NCI-H446 treated with DMSO at 0.1 percent for 48 hours (cell line): ENCODE measurements around the gene ZNF526.
"Not testable (repeated sequence)": the region's sequence is repeated elsewhere in the genome, so short reads cannot be mapped to it uniquely, and the experiment has no call there.

Experiments used
- DNase-seq: peaks from one replicate; lab custom pipeline; 2025; lab: John Stamatoyannopoulos, UW

ZNF526 gene

DNA sequence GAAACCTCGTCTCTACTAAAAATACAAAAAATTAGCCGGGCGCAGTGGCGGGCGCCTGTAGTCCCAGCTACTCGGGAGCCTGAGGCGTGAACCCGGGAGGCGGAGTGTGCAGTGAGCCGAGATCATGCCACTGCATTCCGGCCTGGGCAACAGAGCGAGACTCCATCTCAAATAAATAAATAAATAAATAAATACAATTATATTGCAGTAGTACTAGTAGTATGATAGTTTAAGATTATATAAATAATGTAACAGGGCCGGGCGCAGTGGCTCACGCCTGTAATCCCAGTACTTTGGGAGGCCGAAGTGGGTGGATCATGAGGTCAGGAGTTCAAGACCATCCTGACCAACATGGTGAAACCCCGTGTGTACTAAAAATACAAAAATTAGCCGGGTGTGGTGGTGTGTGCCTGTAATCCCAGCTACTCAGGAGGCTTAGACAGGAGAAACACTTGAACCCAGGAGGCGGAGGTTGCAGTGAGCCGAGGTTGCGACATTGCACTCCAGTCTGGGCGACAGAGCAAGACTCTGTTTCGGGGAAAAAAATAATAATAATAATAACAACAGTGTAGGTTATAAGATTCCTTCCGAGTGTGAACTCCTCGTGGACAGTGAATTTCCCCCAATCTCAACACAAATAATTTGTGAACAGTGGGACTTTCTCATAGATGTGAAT lies 47.0 kb downstream of the ZNF526 start:
- DNase-seq = not testable (repeated sequence)

GRCh38 chr19:42267644-42268141 lies 47.6 kb downstream of the ZNF526 start:
- no peak for DNase-seq

DNA sequence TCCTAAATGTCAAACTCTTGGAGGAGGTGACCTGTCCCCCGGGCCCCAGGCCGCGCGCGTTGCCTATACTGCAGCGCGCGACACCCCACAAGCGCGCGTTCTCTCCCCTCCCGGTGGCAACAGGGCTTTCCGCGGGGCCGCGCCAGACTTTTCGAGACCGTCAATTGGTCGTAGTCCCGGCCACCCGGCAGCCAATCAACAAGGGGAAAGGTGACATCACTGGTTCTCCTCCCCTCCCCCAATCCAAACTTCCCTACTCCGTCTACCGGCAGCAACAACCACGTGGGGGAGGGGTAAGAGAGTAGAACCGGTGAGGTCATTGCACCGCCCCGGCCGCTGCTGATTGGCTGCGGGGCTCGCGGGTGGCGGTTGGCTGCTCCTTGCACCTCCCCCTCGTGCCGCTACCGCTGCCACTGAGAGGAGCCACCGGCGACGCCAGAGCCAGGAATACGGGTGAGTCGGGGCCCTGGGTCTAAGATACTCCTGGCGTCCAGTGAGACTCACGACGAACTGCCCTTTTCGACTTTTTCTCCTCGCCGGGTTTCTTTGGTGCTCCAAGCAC lies 48.1 kb downstream of the ZNF526 start:
- peak; percentile 100 for DNase-seq

- DNase-seq = peak; percentile 100
Measured at GRCh38 chr19:42268704-42269477, 48.8 kb downstream of the ZNF526 start, which contains the start of gene CIC. Gene CIC (plus strand): TSS chr19:42269252. CDS start chr19:42271784, 2,532 bp downstream.

DNA sequence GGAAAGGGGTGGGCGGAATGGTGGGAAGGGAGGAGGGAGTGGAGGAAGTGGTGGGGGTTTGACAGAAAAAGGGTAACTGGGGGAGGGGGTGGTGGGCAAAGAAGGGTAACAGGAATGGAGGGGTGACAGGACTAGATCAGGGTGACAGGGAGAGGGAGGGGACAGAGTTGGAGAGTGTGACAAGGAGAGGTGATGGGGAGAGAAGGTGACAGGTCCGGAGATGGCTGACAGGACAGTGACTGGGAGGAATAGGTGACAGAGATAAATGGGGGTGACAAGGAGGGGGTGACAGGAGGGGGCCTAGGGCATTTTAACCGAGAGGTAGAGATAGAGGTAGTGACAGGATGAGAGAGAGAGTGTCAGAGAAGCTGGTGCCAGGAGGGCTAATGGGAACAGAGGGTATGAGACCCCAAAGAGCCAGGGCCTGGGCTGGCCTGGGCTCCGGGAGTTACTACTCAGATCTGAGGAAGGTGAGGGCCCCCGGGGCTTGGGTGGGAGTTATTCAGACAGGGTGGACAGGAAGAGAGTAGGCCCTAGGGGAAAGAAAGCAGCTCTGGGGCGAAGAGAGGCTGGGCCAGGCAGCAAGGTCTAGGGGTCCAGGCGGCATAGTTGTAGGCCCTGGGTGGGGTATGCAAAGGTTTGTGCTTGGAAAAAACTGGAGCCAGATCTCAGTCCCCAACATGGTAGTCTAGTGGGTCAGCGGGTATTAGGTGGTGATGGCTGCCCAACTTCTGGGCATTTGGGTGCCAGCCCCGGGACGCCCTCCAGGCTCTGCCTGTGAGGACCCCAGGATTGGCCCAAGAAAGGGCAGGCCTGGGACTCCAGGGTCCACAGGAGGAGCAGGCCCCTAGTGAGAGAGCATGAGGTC lies 49.6 kb downstream of the ZNF526 start:
- no peak for DNase-seq

GRCh38 chr19:42270346-42271044 lies 50.4 kb downstream of the ZNF526 start:
- no peak for DNase-seq

GRCh38 chr19:42271045-42271419 lies 50.9 kb downstream of the ZNF526 start:
- no peak for DNase-seq

DNA sequence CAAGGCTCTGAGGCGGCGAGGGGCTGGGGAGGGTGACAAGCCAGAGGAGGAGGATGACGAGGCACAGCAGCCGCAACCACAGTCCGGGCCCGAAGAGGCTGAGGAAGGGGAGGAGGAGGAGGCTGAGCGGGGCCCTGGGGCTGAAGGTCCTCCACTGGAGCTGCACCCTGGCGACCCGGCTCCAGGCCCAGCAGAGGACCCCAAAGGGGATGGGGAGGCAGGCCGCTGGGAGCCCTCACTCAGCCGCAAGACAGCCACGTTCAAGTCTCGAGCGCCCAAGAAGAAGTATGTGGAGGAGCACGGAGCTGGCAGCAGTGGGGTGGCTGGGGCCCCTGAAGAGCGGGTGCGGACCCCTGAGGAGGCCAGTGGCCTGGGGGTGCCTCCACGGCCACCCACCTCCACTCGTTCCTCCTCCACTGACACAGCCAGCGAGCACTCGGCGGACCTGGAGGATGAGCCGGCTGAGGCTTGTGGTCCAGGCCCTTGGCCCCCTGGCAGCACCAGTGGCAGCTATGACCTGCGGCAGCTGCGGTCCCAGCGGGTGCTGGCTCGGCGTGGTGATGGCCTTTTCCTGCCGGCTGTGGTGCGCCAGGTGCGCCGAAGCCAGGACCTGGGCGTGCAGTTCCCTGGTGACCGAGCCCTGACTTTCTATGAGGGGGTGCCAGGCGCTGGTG lies 51.9 kb downstream of the ZNF526 start:
- no peak for DNase-seq

- DNase-seq = no peak
Measured at GRCh38 chr19:42272535-42272897, 52.4 kb downstream of the ZNF526 start.

DNA sequence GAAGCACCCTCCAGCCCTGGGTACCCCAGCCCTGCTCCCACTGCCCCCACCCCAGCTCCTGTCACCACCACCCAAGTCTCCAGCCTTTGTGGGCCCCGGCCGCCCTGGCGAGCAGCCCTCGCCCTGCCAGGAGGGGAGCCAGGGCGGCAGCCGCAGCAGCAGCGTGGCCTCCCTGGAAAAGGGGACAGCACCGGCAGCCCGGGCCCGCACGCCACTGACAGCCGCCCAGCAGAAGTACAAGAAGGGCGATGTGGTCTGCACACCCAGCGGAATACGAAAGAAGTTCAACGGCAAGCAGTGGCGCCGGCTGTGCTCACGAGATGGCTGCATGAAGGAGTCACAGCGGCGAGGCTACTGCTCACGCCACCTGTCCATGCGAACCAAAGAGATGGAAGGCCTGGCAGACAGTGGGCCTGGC lies 52.9 kb downstream of the ZNF526 start:
- DNase-seq = no peak

GRCh38 chr19:42273407-42274064 lies 53.4 kb downstream of the ZNF526 start:
- no peak for DNase-seq

DNA sequence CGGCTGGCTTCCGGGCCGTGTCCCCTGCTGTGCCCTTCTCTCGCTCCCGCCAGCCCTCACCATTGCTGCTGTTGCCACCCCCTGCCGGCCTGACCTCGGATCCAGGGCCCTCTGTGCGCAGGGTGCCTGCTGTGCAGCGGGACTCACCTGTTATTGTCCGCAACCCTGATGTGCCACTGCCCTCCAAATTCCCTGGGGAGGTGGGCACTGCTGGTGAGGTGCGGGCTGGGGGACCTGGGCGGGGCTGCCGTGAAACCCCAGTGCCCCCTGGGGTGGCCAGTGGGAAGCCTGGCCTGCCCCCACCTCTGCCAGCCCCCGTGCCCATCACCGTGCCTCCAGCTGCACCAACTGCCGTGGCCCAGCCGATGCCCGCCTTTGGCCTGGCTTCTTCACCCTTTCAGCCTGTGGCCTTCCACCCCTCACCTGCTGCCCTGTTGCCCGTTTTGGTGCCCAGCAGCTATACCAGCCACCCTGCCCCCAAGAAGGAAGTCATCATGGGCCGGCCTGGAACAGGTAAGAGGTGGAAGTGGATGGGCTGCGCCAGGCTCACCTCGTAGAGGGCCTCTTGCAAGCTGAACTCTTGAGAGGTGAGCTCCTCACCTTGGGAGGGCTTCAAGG lies 54.1 kb downstream of the ZNF526 start:
- no peak for DNase-seq

DNA sequence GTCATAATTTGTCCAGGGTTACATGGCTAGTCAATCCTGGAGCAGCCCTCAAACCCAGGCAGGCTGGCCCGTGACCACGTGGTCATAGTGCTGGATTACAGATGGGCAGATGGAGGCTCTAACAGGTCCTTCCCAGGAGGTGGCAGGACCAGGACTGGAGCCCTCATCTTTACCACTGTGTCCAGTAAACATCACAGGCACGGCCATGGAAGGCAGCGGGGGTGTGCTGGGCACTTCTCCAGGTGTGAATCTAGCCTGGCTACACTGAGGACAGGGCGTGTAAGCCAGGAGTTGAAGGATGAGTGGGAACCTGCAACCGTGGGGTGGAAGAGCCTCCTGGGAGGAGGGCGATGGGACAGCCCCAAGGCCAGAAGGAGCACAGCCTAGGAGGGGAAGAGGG lies 55.0 kb downstream of the ZNF526 start:
- no peak for DNase-seq

DNA sequence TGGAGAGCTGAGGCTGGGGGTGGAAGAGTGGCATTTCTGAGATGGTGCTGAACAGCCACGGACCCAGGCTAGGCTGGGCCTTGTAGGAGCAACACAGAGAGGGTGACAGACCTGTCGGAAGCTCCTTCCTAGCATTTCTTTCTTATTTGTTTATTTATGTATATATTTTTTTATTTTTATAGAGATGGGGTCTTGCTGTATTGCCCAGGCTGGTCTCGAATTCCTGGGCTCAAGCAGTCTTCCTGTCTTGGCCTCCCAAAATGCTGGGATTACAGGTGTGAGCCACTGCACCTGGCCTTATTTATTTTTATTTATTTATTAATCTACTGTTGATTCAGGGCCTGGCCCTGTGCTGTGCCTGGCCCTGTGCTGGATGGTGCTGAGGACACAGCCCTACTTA lies 55.4 kb downstream of the ZNF526 start:
- no peak for DNase-seq

DNA sequence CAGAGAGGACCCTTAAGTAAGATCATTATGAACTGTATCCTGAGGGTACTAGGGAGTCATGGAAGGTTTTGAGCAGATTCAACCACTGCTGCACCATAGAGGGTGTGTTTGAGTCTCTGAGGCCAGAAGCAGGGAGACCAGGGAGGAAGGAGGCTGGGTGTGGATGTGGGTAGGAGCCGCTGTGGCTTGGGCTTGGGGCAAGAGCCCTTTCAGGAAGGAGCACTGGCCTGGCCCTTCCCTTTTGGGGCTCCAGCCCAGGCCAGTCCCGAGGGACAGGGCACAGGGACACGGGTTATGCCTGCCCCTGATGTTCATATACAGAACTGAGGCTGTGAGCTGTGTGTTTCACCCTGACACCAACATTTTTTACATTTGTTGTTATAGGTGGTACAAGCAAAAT lies 56.2 kb downstream of the ZNF526 start:
- DNase-seq = no peak

DNA sequence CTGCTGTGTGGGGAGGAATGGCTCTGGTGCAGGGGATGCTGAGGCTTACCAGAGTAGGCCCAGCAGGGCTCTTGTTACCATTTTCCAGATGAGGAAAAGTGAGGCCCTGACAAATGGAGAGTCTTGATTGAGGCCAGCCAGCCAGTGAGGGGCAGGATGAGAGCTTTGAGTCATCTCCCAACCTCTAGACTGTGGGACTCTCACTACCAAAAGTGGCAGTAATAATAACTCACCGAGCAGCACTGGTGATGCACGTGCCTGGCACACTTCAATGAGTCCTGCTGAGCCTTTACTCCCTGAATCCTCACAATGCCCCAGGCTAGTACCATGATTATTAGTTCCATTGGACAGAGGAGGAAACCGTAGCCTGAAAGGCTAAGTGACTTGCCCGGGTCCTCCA lies 56.7 kb downstream of the ZNF526 start:
- DNase-seq = no peak
